Keratinocyte (primary cell): ENCODE measurements around the gene RNF123. TPM values are rescaled to one million over a fixed set of nuclear protein-coding genes. Genes with fewer than 3 reads are reported as not detected.

ENCODE experiments used
- DNase-seq: peaks from one replicate; pipeline ENCODE4 v3.0.0-alpha.2; 2011; ENCODE audit warnings: low read depth, missing footprints, low spot score
- FAIRE-seq: peaks from 2 replicates; lab custom pipeline; 2011; peaks lifted over from hg19 to GRCh38; lab: Jason Lieb, UNC
- H2AFZ ChIP-seq: 2 replicates; pipeline ENCODE4 v1.6.0; 2012; ENCODE audit warnings: low read length, control low read depth, inconsistent platforms; ENCODE audit not compliant: control insufficient read depth
- H3K27ac ChIP-seq: 2 replicates; pipeline ENCODE4 v1.5.1; 2011; ENCODE audit warnings: low read length; ENCODE audit not compliant: control insufficient read depth, insufficient read depth
- H3K27me3 ChIP-seq: 3 replicates; pipeline ENCODE4 v1.6.0; 2011; ENCODE audit warnings: low read length; ENCODE audit not compliant: control insufficient read depth, insufficient read depth; ENCODE audit errors: extremely low read depth
- H3K36me3 ChIP-seq, 2 experiments: 2 replicates in 1 of 2; 3 replicates in 1 of 2; pipeline ENCODE4 v1.5.1; 2011; ENCODE audit warnings: low read length in 2 of 2, mild to moderate bottlenecking in 1 of 2; ENCODE audit not compliant: control insufficient read depth in 2 of 2, insufficient read depth in 2 of 2; ENCODE audit errors: extremely low read depth in 1 of 2
- H3K4me1 ChIP-seq: 3 replicates; pipeline ENCODE4 v1.5.1; 2011; ENCODE audit warnings: low read length; ENCODE audit not compliant: control insufficient read depth, insufficient read depth; ENCODE audit errors: extremely low read depth
- H3K4me2 ChIP-seq: 3 replicates; pipeline ENCODE4 v1.6.0; 2011; ENCODE audit warnings: low read depth, low read length; ENCODE audit not compliant: control insufficient read depth, insufficient read depth; ENCODE audit errors: extremely low read depth
- H3K4me3 ChIP-seq, 3 experiments: fragments of 200-600 bp in 1 of 3; sonication (generic) in 1 of 3; 2 replicates in 2 of 3; 3 replicates in 1 of 3; pipeline ENCODE4 v1.5.1; 2011 to 2016; ENCODE audit warnings: low read length in 3 of 3, mild to moderate bottlenecking in 3 of 3, control low read depth in 2 of 3, inconsistent platforms in 1 of 3, low read depth in 1 of 3, mixed read lengths in 1 of 3, mixed run types in 1 of 3, moderate library complexity in 1 of 3; ENCODE audit not compliant: control insufficient read depth in 2 of 3, insufficient read depth in 2 of 3; ENCODE audit errors: extremely low read depth in 1 of 3
- H3K79me2 ChIP-seq: 2 replicates; pipeline ENCODE4 v1.6.0; 2012; ENCODE audit warnings: low read length; ENCODE audit not compliant: control insufficient read depth, insufficient read depth
- H3K9ac ChIP-seq: 3 replicates; pipeline ENCODE4 v1.6.0; 2011; ENCODE audit warnings: low read length; ENCODE audit not compliant: control insufficient read depth, insufficient read depth; ENCODE audit errors: extremely low read depth
- H3K9me1 ChIP-seq: 3 replicates; pipeline ENCODE4 v1.6.0; 2011; ENCODE audit warnings: low read length; ENCODE audit not compliant: control insufficient read depth, insufficient read depth; ENCODE audit errors: extremely low read depth
- H3K9me3 ChIP-seq: 2 replicates; pipeline ENCODE4 v1.5.1; 2012; ENCODE audit warnings: low read depth, low read length; ENCODE audit not compliant: control insufficient read depth
- H4K20me1 ChIP-seq: 3 replicates; pipeline ENCODE4 v1.6.0; 2011; ENCODE audit warnings: low read length; ENCODE audit not compliant: control insufficient read depth, insufficient read depth; ENCODE audit errors: extremely low read depth
- EZH2 ChIP-seq: IDR thresholded peaks from one replicate; pipeline ENCODE4 v1.6.1; 2012; ENCODE audit warnings: inconsistent platforms, mild to moderate bottlenecking, low read length, moderate library complexity
- dilution Hi-C: fragments of 300-500 bp; cut with MboI; formaldehyde crosslinking; loops from one replicate; pipeline ENCODE4 v1.7.0; 2020; ENCODE audit warnings: low sequenced_read_pairs; ENCODE audit not compliant: extremely low pct_ligation_motif_present
- polyA plus RNA-seq, 5 experiments: library from polyadenylated mRNA; depleted of rRNA in 3 of 5; stranded (reverse) in 3 of 5; stranded (forward) in 1 of 5; unstranded in 1 of 5; fragments of >200 nt; gene quantifications; 1 replicate in 1 of 5; 2 replicates in 3 of 5; 3 replicates in 1 of 5; pipeline versions ENCODE4 v1.2.1 to v1.2.3, GENCODE V29; 2011 to 2012; ENCODE audit warnings: missing spikeins in 2 of 5, low read depth in 1 of 5, low replicate concordance in 1 of 5
- TF ChIP-seq, protein P1 (sequence below), 3 experiments: IDR thresholded peaks in 1 of 3; conservative IDR thresholded peaks in 1 of 3; optimal IDR thresholded peaks in 1 of 3; 2 replicates in 2 of 3; 3 replicates in 1 of 3; pipeline versions ENCODE3 to v1.5.1; 2011; ENCODE audit warnings: low read length in 3 of 3, mild to moderate bottlenecking in 3 of 3, moderate library complexity in 2 of 3, control low read depth in 1 of 3, inconsistent platforms in 1 of 3; ENCODE audit not compliant: insufficient read depth in 2 of 3; ENCODE audit errors: extremely low read depth in 1 of 3

Gene RNF123
- polyA plus RNA-seq, 1 donor (not counting 4 experiments of a cell fraction or from before 2014, with no cell fraction given) = 18.1 TPM

DNA sequence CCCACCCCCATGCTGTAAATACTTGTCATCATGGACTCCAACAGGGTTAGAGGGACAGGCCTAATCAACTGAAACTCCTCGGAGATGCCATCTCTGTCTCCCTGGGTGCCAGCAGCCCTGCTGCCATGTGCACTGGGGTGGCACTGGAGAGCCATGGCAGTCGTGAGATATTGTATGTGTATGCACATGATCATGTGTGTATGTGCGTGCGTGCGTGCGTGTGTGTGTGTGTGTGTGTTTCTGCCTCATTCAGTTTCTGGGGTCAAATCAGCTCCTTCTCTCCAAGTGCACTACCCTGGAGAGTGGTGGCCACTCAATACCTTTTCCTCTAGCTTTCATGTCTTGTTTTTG, 18.4 kb upstream of the RNF123 start:
- Histone ChIP-seq H3K4me1 (peaks cover 20% of the 10 kb centered on the region), H2AFZ (no peak overlapping the region), H3K9me3 (no peaks in the 10 kb centered on the region), H3K9me1 (no peaks in the 10 kb centered on the region), H3K4me3 (no peak overlapping the region), H3K27ac (no peak overlapping the region), H3K4me2 (no peak overlapping the region), H3K27me3 (no peaks in the 10 kb centered on the region), H4K20me1 (no peaks in the 10 kb centered on the region), H3K79me2 (peaks cover 12% of the 10 kb centered on the region), H3K9ac (no peak overlapping the region), H3K36me3 (peaks cover 0 to 3% of the 10 kb centered on the region in 2 experiments)
- dilution Hi-C loops = loop anchor here (25.0 kb wide), 1 partner anchor 109 kb away; the partner anchor contains the start of gene BSN
- TF ChIP-seq EZH2 = no peak
- TF ChIP-seq, protein P1, sequence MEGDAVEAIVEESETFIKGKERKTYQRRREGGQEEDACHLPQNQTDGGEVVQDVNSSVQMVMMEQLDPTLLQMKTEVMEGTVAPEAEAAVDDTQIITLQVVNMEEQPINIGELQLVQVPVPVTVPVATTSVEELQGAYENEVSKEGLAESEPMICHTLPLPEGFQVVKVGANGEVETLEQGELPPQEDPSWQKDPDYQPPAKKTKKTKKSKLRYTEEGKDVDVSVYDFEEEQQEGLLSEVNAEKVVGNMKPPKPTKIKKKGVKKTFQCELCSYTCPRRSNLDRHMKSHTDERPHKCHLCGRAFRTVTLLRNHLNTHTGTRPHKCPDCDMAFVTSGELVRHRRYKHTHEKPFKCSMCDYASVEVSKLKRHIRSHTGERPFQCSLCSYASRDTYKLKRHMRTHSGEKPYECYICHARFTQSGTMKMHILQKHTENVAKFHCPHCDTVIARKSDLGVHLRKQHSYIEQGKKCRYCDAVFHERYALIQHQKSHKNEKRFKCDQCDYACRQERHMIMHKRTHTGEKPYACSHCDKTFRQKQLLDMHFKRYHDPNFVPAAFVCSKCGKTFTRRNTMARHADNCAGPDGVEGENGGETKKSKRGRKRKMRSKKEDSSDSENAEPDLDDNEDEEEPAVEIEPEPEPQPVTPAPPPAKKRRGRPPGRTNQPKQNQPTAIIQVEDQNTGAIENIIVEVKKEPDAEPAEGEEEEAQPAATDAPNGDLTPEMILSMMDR (optimal IDR thresholded peaks at IDR 0.05 in 1 of 3, IDR thresholded peaks at IDR 0.05 in 1 of 3, conservative IDR thresholded peaks at IDR 0.05 in 1 of 3; ENCODE audit: extremely low read depth in 1 of 3, insufficient read depth in 2 of 3, low read length in 3 of 3) = no peak
- FAIRE-seq (no peak), DNase-seq (no peak)

DNA sequence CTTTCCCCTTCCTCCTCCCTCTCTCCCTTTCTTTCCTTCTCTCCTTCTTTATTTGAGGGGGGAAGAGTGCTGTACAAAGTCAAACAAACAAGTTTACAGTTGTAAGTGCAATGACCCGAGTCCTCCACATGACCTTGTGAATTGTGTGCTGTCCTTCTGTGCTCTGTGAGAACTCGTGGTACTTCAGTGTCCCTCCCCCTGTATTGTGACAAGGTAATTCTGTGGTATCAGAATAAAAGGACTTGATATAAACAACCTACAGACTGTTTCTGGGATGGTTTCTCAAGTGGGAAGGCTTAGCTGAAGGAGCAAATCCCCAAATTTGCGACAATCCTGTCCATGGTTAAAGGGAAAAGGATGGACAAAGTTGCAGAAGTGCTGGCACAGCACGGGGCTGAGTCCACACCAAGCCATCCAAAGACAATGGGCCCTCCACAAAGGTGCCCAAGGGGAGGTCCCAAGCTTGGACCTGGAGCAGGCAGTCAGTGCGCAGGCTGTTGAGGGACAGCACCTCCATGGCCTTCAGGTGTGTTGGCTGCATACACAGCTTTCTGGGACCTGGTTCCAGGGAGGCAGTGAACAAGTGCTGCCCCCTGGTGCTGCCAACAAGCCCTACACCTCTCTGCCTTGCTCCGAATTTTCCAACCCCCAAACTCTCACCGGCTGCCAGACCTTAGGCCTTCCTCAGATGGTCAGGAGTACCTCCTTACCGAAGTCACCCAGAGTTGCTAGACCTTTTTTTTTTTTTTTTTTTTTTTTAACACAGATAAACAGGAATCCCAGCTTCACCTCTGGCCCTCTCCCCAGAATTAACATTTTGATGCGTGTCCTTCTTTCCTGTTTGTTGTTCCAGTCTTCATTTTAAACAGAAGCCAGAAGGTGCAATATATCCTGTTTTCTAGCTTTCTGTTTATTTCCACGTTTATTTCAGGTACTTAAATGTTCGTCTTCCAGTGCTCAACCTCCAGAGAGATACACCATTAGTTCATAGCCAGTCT, 17.8 kb upstream of the RNF123 start:
- TF ChIP-seq EZH2 = no peak
- TF ChIP-seq, protein P1 (optimal IDR thresholded peaks at IDR 0.05 in 1 of 3, IDR thresholded peaks at IDR 0.05 in 1 of 3, conservative IDR thresholded peaks at IDR 0.05 in 1 of 3; ENCODE audit: extremely low read depth in 1 of 3, insufficient read depth in 2 of 3, low read length in 3 of 3) = peak in 2 of 3 experiments; percentile 91 to 95
- FAIRE-seq (peak; percentile 86), DNase-seq (peak; percentile 71)
- H3K36me3 ChIP-seq = peaks cover 3 to 8% of the 10 kb centered on the region in 2 experiments
- dilution Hi-C loops = loop anchor here (25.0 kb wide), 1 partner anchor 109 kb away; the partner anchor contains the start of gene BSN
- no peaks in the 10 kb centered on the region for H3K9me1 ChIP-seq
- H3K9ac ChIP-seq = no peak overlapping the region
- no peak overlapping the region for H3K4me3 ChIP-seq
- peaks cover 20% of the 10 kb centered on the region for H3K4me1 ChIP-seq
- no peaks in the 10 kb centered on the region for H4K20me1 ChIP-seq
- no peaks in the 10 kb centered on the region for H3K27me3 ChIP-seq
- no peak overlapping the region for H3K27ac ChIP-seq
- H2AFZ ChIP-seq = no peak overlapping the region
- no peak overlapping the region for H3K4me2 ChIP-seq
- H3K79me2 ChIP-seq = peaks cover 15% of the 10 kb centered on the region
- H3K9me3 ChIP-seq = no peaks in the 10 kb centered on the region
